T-helper 9 cell (primary cell): ENCODE data around the gene HTRA2.
A peak's percentile ranks its signal among the peaks of the same experiment; 100 is the strongest.

Experiments used
- DNase-seq: peaks from one replicate; pipeline ENCODE4 v3.0.0-alpha.2; 2020

Gene HTRA2

GRCh38 chr2:74515981-74516633 is 13.6 kb upstream of the HTRA2 start:
- peak; percentile 58 for DNase-seq

GRCh38 chr2:74516650-74517049 is 13.1 kb upstream of the HTRA2 start:
- no peak for DNase-seq

GRCh38 chr2:74522516-74522915 is 7.2 kb upstream of the HTRA2 start:
- no peak for DNase-seq

- no peak for DNase-seq
These were observed 5.7 kb upstream of the HTRA2 start for GRCh38 chr2:74524005-74524404.

GRCh38 chr2:74524955-74525716 is 4.6 kb upstream of the HTRA2 start:
- DNase-seq: no peak

GRCh38 chr2:74525717-74526648 is 3.8 kb upstream of the HTRA2 start, which contains the start of gene DQX1:
Gene DQX1 (minus strand): TSS chr2:74526231. CDS start chr2:74525729, 502 bp downstream.
- DNase-seq: no peak

GRCh38 chr2:74526649-74527230 is 3.0 kb upstream of the HTRA2 start:
- DNase-seq: no peak

- DNase-seq: no peak
These were observed 2.0 kb upstream of the HTRA2 start for GRCh38 chr2:74527741-74528140.

GRCh38 chr2:74528600-74529356 is 955 bp upstream of the HTRA2 start:
- no peak for DNase-seq

- DNase-seq: peak; percentile 32
These were observed 780 bp downstream of the HTRA2 start for GRCh38 chr2:74530239-74531187.

GRCh38 chr2:74531666-74532065 is 1.9 kb downstream of the HTRA2 start:
- DNase-seq: no peak

- DNase-seq: no peak
These were observed 2.5 kb downstream of the HTRA2 start for GRCh38 chr2:74532222-74532621.

GRCh38 chr2:74533464-74533863 is 3.7 kb downstream of the HTRA2 start:
- DNase-seq: no peak

- DNase-seq: no peak
These were observed 4.7 kb downstream of the HTRA2 start for GRCh38 chr2:74534411-74534810.

- DNase-seq: no peak
These were observed 5.8 kb downstream of the HTRA2 start for GRCh38 chr2:74535440-74535965.

GRCh38 chr2:74536166-74536950 is 6.6 kb downstream of the HTRA2 start:
- DNase-seq: no peak

GRCh38 chr2:74537140-74537539 is 7.4 kb downstream of the HTRA2 start:
- DNase-seq: no peak

GRCh38 chr2:74538881-74539339 is 9.2 kb downstream of the HTRA2 start:
- DNase-seq: no peak

GRCh38 chr2:74540291-74540690 is 10.6 kb downstream of the HTRA2 start:
- no peak for DNase-seq

- no peak for DNase-seq
These were observed 13.2 kb downstream of the HTRA2 start for GRCh38 chr2:74542978-74543377.
